Dermis microvascular lymphatic vessel endothelial cell (primary cell): Measurements from ENCODE around the gene ABHD17B. TPM values are rescaled to one million over a fixed set of nuclear protein-coding genes. Genes with fewer than 3 reads are reported as not detected.
"Not testable (repeated sequence)": the region's sequence is repeated elsewhere in the genome, so short reads cannot be mapped to it uniquely, and the experiment has no call there.

Experiments used
- DNase-seq, 2 donors: peaks; one replicate each; pipeline versions ENCODE4 v3.0.0 to v3.0.0-alpha.2; 2010; ENCODE audit warnings: low read depth in 2 of 2
- total RNA-seq: library from RNA; depleted of rRNA; stranded (reverse); fragments of >200 nt; gene quantifications from 2 replicates; pipeline ENCODE4 v1.2.1, GENCODE V29; 2014

Gene ABHD17B
- total RNA-seq: 63.8 and 127 TPM in 2 replicates

DNA sequence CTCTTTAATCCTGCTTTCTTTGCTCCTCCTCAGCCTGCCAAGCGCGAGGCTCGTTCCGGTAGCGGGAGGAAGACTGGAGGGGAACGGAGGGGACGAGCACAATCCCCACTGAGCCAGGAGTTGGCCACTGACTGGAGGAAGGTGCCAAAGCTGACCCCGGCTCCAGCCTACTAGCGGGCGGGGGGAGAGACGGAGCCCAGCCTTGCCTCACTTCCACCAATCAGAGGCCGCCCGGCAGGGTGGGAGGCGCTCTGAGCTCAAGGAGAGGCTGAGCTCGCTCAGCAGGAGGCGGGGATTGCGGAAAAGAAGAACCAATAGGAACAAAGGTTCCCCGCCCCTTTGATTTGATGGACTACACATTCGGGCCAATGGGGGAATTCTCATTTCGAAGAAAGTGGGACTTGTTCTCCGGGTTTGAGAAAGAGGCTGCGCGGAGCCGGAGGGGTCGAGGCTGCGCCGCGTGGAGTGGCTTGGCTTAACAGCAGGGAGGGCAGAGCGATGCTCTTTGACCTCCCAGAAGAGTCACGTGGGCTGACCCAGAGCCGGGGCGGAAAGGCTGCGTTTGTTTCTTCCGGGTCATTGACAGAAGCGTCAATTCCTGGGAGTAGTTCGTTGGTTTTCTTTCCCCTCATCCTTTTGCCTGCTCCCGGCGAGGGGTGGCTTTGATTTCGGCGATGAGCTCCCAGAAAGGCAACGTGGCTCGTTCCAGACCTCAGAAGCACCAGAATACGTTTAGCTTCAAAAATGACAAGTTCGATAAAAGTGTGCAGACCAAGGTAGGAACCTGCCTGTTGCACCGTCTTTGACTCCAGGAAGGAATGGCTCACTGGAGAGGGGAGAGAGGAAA lies at the start of gene ABHD17B, which contains the start of gene C9orf85:
ABHD17B (minus strand) TSS at position 133 of the 847 bp plus-strand sequence. CDS start 36,113 bp downstream, outside the sequence.
C9orf85 (plus strand) TSS at position 579 of the 847 bp plus-strand sequence; CDS start at position 675, 96 bp downstream.
- peak; percentile 97 to 99 for DNase-seq

DNA sequence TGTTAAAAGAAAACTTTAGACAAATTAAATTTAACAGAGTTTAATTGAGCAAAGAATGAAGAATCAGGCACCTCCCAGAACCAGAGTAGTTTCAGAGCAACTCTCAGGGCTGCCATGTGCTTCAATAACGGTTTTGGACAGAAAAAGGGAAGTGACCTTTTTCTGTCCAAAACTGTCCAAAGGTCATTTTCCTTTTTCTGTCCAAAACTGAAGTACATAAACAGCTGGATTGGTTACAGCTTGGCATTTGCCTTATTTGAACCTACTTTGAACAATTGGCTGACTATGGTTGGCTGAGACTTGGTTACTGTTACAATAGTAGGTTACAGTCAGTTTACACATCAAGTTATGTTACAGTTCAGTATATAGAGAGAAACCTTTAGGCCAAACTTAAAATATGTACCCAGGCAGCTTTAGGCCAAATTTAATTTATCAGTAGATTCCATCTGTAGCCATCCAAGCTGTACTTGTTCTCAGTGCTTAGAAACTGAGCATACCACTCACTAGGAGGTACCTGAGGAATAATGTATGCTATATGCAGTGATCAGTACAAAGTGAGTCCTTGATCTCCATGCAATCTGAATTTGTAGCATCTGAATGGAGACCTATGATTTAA lies 44.4 kb upstream of the ABHD17B start:
- no peak for DNase-seq

DNA sequence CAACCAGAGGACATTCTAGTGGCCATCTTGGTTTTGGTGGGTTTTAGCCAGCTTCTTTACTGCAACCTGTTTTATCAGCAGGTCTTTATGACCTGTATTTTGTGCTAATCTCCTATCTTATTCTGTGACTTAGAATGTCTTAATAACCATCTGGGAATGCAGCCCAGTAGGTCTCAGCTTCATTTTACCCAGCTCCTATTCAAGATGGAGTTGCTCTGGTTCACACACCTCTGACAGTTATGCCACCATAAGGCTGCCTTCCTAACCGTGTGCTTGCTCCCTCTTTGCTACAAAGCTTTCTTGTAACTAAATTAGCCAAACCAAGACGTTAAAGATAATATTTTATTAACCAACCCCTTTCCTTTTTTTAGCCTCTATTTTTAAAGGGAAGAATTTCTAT lies 43.7 kb upstream of the ABHD17B start:
- not testable (repeated sequence) for DNase-seq

DNA sequence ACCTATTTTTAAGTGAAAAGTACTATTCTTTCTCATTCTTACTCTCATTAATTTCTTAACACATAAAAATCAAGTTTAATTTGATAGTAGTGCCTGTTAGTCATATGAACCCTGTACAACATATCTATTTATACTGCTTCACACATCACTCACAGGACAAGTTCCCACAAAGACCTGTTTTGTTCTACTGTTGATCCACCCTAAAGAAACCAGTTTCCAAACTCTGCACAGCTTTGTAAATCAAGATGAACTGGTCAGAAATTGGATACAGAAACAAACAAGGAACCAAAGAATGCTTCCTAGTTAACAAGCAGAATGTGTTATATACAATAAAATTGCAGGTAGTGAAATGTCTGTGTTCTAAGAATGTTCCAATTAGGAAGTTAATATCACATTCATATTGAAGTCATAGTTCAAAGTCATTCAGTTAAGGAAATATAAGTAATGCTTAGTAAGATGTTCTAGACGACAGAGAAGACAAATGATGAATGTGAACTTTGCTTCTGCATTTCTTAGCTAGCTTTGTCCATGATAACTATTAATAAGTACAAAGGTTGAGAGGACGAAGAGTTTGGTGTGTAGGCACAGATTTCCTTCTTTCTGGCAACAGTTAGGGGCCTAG lies 33.9 kb upstream of the ABHD17B start:
- no peak for DNase-seq

DNA sequence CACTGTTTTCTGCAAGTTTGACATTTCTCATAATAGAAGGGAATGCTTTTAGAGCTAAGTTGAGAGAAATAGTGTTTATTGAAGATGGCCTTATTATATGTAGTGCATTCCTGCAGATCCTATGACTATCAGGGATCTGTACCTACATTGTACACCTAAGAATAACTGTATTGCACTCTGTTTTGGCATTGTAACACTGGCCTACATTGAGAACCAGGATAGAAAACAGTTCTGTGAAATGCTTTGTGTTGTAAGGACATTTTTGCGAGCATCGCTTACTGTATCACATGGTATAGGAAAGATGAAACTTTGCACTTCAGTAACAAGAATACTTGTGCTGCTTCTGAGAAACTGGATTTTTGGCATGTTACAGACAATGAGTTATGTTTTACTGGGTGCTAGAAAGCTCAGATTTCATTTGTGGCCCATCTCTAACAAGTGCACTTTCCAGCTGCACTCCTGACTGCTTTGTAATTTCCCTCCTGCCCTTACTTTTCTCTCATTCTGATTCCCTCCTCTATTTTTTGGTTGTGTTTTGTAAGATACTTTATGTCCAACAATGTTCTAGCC lies 31.1 kb upstream of the ABHD17B start:
- no peak for DNase-seq

GRCh38 chr9:71941060-71941568 lies 30.1 kb upstream of the ABHD17B start:
- DNase-seq: no peak

GRCh38 chr9:71937898-71938297 lies 26.9 kb upstream of the ABHD17B start:
- DNase-seq: no peak

DNA sequence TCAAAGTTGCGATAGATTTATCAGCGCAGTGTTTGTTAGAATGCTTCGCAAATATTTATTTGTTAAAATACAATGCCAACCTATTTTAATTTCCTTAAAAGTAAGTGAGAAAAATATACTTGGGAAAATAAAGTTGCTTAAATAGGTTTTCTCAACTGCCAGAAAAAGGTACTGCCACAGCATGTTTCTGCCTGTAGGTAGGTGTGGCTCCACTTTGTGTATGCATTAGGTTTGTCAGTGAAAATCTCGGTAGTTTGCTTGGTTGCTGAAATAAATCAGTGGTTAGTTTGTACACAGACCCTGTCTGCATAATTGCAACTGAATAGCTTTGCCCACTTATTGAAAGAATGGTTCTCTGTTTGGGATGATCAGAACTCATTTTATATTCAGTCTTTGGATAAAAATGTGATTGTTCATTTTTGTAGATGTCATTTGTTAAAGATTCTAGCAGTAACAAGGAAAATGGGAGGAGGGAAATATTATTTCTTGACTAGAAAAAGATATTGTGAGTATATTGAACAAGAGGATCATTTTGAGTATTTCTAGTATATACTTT lies 26.2 kb upstream of the ABHD17B start:
- no peak for DNase-seq

DNA sequence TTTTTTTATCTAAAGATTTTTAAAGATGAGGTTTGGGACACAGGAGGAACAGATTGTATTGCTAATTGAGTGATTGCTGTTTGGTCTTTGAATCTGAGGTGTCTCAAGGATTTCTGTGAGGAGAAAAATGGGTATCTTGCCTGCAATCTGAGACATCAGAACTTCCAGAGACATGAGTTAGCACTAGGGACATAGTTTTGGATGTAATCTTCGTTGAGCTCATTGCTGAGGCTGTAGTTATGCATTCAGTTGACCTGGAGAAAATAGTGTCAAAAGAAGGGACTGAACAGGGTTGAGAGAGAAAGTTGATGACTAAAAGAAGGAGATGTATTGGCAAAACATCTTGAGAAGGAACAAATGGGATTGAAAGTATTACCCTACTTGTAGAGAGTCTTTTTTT lies 25.1 kb upstream of the ABHD17B start:
- DNase-seq: no peak

- DNase-seq: no peak
These were observed 20.2 kb upstream of the ABHD17B start for GRCh38 chr9:71931166-71931565.

GRCh38 chr9:71929791-71930440 lies 18.9 kb upstream of the ABHD17B start:
- DNase-seq: no peak

- DNase-seq: no peak
These were observed 18.2 kb upstream of the ABHD17B start for GRCh38 chr9:71929223-71929622.

- DNase-seq: no peak
These were observed 17.8 kb upstream of the ABHD17B start for GRCh38 chr9:71928806-71929205.

DNA sequence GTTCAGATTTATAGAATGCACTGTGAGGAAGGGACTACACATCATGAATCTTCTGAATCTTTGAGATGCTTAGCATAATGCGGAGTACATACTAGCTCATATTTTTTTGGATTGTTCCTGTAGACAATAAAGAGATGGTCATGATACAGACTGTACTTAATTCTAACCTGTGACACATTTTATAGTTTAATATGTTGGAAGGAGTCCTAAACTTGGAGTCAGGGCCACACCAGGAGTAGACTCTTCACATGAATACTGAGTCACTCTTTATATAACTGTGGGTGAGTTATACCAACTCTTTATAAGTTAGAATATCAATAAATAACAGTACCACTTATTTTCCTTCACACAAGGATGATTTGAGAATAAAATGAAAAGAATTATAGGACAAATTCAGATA lies 17.4 kb upstream of the ABHD17B start:
- DNase-seq: no peak

DNA sequence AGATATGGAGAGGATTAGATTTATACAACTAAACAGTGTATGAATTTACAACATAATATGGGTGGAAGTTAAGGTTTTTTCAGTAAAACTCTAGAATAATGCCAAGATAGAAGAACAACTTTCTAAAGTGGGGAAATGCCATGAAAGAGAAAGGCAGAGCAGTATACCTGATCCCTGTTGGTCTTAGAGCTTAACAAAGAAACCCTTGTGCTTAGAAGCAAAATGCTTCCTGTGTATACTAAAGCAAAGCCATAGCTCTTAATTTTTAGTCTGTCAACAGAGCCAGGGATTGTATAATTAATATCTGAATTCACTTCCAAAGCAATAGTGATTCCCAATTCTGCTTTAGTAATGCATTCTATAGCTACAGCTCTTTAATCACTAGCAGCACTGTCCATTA lies 14.8 kb upstream of the ABHD17B start:
- DNase-seq: no peak

GRCh38 chr9:71924576-71924975 lies 13.6 kb upstream of the ABHD17B start:
- no peak for DNase-seq

DNA sequence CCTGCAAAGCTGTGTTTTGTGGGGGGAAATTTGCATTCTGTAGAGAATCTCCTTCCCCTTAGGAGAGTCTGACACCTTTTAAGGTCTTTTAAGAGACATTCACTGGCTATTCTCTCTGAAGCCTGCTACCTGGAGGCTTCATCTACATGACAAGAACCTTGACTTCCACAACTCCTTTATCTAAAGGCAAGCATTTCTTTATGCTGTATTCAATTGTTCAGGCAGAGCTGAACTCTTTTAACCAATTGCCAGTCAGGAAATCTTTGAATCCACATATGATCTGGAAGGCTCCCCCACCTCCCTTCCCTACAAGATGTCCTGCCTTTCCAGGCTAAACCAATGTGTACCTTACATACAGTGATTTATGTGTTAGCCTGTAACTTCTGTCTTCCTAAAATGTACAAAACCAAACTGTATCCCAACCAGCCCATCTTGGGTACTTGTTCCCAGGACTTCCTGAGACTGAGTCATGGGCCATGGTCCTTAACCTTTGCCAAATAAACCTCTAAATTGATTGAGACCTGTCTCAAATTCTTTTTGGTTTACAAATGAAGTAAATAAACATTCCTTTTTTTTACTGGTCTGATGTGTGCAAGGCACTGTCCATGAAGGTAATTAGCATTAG lies 10.3 kb upstream of the ABHD17B start:
- DNase-seq: no peak

DNA sequence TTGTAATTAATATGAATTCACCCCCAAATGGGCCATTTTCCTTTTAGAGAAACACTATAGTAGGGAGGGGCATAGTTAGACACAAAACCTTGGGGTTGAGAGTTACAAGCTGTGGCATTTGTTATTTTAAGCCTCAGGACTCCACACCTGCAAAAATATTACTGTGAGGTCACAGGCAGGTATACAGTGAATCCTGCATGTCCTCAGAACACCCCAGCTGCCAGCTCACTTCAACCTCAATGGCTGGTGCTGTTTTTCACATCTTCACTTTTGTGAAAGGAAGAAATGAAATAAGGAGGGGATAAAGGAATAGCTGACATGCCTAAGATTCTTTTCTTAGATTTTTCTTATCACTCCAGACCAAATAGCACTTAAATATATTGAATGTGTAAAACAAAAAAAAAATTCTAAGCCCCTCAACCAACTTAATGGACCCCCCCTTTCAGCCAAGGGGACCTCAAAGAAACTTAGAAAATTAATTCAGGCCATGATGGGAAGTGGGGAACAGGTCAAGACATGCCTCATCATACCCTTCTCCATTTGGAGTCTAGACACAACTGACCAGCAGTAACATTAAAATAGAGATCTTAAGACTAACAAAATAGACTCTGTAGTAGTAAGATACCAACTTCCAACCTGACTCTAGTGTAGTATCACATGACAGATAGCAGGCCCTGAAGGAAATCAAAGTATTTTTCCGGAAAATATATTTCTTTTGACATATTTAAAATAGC lies 9.6 kb upstream of the ABHD17B start:
- no peak for DNase-seq

DNA sequence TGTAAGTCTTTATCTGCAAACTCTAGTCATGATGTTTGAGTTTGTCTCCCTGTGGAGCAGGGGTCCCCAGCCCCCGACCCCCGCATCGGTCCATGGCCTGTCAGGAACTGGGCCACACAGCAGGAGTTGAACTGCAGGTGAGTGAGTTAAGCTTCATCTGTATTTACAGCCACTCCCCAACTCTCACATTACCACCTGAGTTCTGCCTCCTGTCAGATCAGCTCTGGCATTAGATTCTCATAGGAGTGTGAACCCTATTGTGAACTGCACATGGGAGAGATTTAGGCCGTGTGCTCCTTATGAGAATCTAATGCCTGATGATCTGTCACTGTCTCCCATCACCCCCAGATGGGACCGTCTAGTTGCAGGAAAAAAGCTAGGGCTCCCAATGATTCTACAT lies 7.4 kb upstream of the ABHD17B start:
- DNase-seq: no peak
